ENCODE results near the gene RPL22. TPM values are rescaled to one million over a fixed set of nuclear protein-coding genes. Genes with fewer than 3 reads are reported as not detected.

The RPL22 gene
- total RNA-seq, 1 experiment from 2014 or later, result 309 TPM

GRCh38 chr1:6198646-6199297, 623 bp downstream of the RPL22 start:
- no TSS peak for BruUV-seq (replicated peaks)

GRCh38 chr1:6197746-6198427, 1.5 kb downstream of the RPL22 start:
- TF ChIP-seq, protein P1, sequence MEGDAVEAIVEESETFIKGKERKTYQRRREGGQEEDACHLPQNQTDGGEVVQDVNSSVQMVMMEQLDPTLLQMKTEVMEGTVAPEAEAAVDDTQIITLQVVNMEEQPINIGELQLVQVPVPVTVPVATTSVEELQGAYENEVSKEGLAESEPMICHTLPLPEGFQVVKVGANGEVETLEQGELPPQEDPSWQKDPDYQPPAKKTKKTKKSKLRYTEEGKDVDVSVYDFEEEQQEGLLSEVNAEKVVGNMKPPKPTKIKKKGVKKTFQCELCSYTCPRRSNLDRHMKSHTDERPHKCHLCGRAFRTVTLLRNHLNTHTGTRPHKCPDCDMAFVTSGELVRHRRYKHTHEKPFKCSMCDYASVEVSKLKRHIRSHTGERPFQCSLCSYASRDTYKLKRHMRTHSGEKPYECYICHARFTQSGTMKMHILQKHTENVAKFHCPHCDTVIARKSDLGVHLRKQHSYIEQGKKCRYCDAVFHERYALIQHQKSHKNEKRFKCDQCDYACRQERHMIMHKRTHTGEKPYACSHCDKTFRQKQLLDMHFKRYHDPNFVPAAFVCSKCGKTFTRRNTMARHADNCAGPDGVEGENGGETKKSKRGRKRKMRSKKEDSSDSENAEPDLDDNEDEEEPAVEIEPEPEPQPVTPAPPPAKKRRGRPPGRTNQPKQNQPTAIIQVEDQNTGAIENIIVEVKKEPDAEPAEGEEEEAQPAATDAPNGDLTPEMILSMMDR (IDR thresholded peaks at IDR 0.05), result no peak
- TF ChIP-seq TCF7L2 (IDR thresholded peaks at IDR 0.05; ENCODE audit: low read depth, low read length), result no peak
- TF ChIP-seq POLR2AphosphoS5 (IDR thresholded peaks at IDR 0.05; ENCODE audit: low read depth, low read length), result no peak
- TF ChIP-seq SIN3A (IDR thresholded peaks at IDR 0.05; ENCODE audit: borderline replicate concordance, insufficient read depth, low read depth, low read length), result no peak
- TF ChIP-seq, protein P2, sequence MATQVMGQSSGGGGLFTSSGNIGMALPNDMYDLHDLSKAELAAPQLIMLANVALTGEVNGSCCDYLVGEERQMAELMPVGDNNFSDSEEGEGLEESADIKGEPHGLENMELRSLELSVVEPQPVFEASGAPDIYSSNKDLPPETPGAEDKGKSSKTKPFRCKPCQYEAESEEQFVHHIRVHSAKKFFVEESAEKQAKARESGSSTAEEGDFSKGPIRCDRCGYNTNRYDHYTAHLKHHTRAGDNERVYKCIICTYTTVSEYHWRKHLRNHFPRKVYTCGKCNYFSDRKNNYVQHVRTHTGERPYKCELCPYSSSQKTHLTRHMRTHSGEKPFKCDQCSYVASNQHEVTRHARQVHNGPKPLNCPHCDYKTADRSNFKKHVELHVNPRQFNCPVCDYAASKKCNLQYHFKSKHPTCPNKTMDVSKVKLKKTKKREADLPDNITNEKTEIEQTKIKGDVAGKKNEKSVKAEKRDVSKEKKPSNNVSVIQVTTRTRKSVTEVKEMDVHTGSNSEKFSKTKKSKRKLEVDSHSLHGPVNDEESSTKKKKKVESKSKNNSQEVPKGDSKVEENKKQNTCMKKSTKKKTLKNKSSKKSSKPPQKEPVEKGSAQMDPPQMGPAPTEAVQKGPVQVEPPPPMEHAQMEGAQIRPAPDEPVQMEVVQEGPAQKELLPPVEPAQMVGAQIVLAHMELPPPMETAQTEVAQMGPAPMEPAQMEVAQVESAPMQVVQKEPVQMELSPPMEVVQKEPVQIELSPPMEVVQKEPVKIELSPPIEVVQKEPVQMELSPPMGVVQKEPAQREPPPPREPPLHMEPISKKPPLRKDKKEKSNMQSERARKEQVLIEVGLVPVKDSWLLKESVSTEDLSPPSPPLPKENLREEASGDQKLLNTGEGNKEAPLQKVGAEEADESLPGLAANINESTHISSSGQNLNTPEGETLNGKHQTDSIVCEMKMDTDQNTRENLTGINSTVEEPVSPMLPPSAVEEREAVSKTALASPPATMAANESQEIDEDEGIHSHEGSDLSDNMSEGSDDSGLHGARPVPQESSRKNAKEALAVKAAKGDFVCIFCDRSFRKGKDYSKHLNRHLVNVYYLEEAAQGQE (IDR thresholded peaks at IDR 0.05; ENCODE audit: insufficient read depth in 1 of 2, low read depth in 2 of 2, low read length in 1 of 2), result no peak
- DNase-seq (ENCODE audit: low read depth, low spot score) (no peak), ATAC-seq (no peak)
- ChIA-PET POLR2A (no interaction called here), CTCF (no interaction called here)
- peak overlapping the region; percentile 99 for H3K27ac ChIP-seq (ENCODE audit: low read length)
- H3K4me1 ChIP-seq (ENCODE audit: control insufficient read depth, insufficient read depth, low read length), result peaks cover 15% of the 10 kb centered on the region
- TSS peak; percentile 84 for BruUV-seq (replicated peaks)
- H3K27me3 ChIP-seq (ENCODE audit: control insufficient read depth, insufficient read depth, low read length), result no peaks in the 10 kb centered on the region
- peak overlapping the region; percentile 86 to 96 for H3K4me3 ChIP-seq (ENCODE audit: low read depth in 2 of 2, low read length in 2 of 2)
- H3K36me3 ChIP-seq (ENCODE audit: control insufficient read depth, insufficient read depth, low read length), result peaks cover 26% of the 10 kb centered on the region
- in situ Hi-C loops (cut with HindIII; ENCODE audit: low pct_unique_long_range_greater_than_20kb, low sequenced_read_pairs), result no loop called here
- H3K9me3 ChIP-seq (ENCODE audit: control insufficient read depth, insufficient read depth, low read depth, low read length), result no peaks in the 10 kb centered on the region
- intact Hi-C loops (cut with micrococcal nuclease; ENCODE audit: unreplicated experiment), result no loop called here

More at GRCh38 chr1:6198646-6199297, 623 bp downstream of the RPL22 start:
- Histone ChIP-seq H3K36me3 (ENCODE audit: control insufficient read depth, insufficient read depth, low read length) (peaks cover 26% of the 10 kb centered on the region), H3K27me3 (ENCODE audit: control insufficient read depth, insufficient read depth, low read length) (no peaks in the 10 kb centered on the region), H3K4me1 (ENCODE audit: control insufficient read depth, insufficient read depth, low read length) (peaks cover 15% of the 10 kb centered on the region), H3K27ac (ENCODE audit: low read length) (peak overlapping the region; percentile 99), H3K4me3 (ENCODE audit: low read depth in 2 of 2, low read length in 2 of 2) (peak overlapping the region; percentile 86 to 96), H3K9me3 (ENCODE audit: control insufficient read depth, insufficient read depth, low read depth, low read length) (no peaks in the 10 kb centered on the region)
- in situ Hi-C loops (cut with HindIII; ENCODE audit: low pct_unique_long_range_greater_than_20kb, low sequenced_read_pairs), result no loop called here
- ChIA-PET POLR2A (interaction anchor here (0.6 kb wide), 1 partner anchor 16 kb away, joined by 5 read pairs; no protein-coding TSS in a partner anchor), CTCF (no interaction called here)
- peak; percentile 26 for ATAC-seq
- DNase-seq (ENCODE audit: low read depth, low spot score), result no peak
- no peak for TF ChIP-seq SIN3A (IDR thresholded peaks at IDR 0.05; ENCODE audit: borderline replicate concordance, insufficient read depth, low read depth, low read length)
- TF ChIP-seq, protein P1 (IDR thresholded peaks at IDR 0.05), result no peak
- TF ChIP-seq, protein P2 (IDR thresholded peaks at IDR 0.05; ENCODE audit: insufficient read depth in 1 of 2, low read depth in 2 of 2, low read length in 1 of 2), result no peak
- no peak for TF ChIP-seq TCF7L2 (IDR thresholded peaks at IDR 0.05; ENCODE audit: low read depth, low read length)
- TF ChIP-seq POLR2AphosphoS5 (IDR thresholded peaks at IDR 0.05; ENCODE audit: low read depth, low read length), result no peak
- intact Hi-C loops (cut with micrococcal nuclease; ENCODE audit: unreplicated experiment), result no loop called here

Data from Panc1 (cell line).